Measurements from ENCODE around the gene FBXW11. TPM values are rescaled to one million over a fixed set of nuclear protein-coding genes. Genes with fewer than 3 reads are reported as not detected.
"Not testable (repeated sequence)": the region's sequence is repeated elsewhere in the genome, so short reads cannot be mapped to it uniquely, and the experiment has no call there.

FBXW11 gene
- polyA plus RNA-seq, 1 donor from 2014 or later: 103 TPM

GRCh38 chr5:172029876-172030275 lies 23.4 kb upstream of the FBXW11 start:
- no peaks in the 10 kb centered on the region for H3K9me3 ChIP-seq (ENCODE audit: low read length)
- H3K9ac ChIP-seq (ENCODE audit: low read length): no peak overlapping the region
- H4K20me1 ChIP-seq (ENCODE audit: insufficient read depth): no peaks in the 10 kb centered on the region
- no peaks in the 10 kb centered on the region for H3K36me3 ChIP-seq (ENCODE audit: insufficient read depth, low read length)
- no peak overlapping the region for H2AFZ ChIP-seq (ENCODE audit: low read depth, low read length)
- H3K4me3 ChIP-seq (ENCODE audit: low read length): no peak overlapping the region
- no peak overlapping the region for H3K4me2 ChIP-seq (ENCODE audit: low read length)
- H3K27me3 ChIP-seq (ENCODE audit: insufficient read depth, low read depth, low read length): no peaks in the 10 kb centered on the region
- H3K9me2 ChIP-seq (ENCODE audit: insufficient read depth, low read length): no peaks in the 10 kb centered on the region
- TF ChIP-seq POLR2AphosphoS5 (IDR thresholded peaks at IDR 0.05) (no peak), TAF1 (IDR thresholded peaks at IDR 0.05; ENCODE audit: low read depth) (no peak), SMC3 (conservative IDR thresholded peaks at IDR 0.05; ENCODE audit: poor library complexity) (no peak), RAD21 (conservative IDR thresholded peaks at IDR 0.05) (no peak), CTCF (IDR thresholded peaks at IDR 0.05; ENCODE audit: poor library complexity, severe bottlenecking) (no peak), MXI1 (conservative IDR thresholded peaks at IDR 0.05; ENCODE audit: poor library complexity, severe bottlenecking) (no peak), EZH2 (IDR thresholded peaks at IDR 0.05; ENCODE audit: borderline replicate concordance, insufficient read depth, low read length, poor library complexity, severe bottlenecking) (no peak), EP300 (conservative IDR thresholded peaks at IDR 0.05; ENCODE audit: poor library complexity, severe bottlenecking) (no peak), REST (IDR thresholded peaks at IDR 0.05; ENCODE audit: borderline replicate concordance) (no peak)
- H3K79me2 ChIP-seq (replicated peaks; ENCODE audit: insufficient read depth, low read length): no peaks in the 10 kb centered on the region
- H3K27ac ChIP-seq (ENCODE audit: low read length): no peak overlapping the region
- H3F3A ChIP-seq (ENCODE audit: insufficient read depth, low read length, poor library complexity, severe bottlenecking): no peaks in the 10 kb centered on the region

- H3K27me3 ChIP-seq (ENCODE audit: insufficient read depth, low read depth, low read length): no peaks in the 10 kb centered on the region
- H3K9me2 ChIP-seq (ENCODE audit: insufficient read depth, low read length): no peaks in the 10 kb centered on the region
- H3K79me2 ChIP-seq (replicated peaks; ENCODE audit: insufficient read depth, low read length): no peaks in the 10 kb centered on the region
- H3K4me2 ChIP-seq (ENCODE audit: low read length): no peak overlapping the region
- no peaks in the 10 kb centered on the region for H3F3A ChIP-seq (ENCODE audit: insufficient read depth, low read length, poor library complexity, severe bottlenecking)
- no peak overlapping the region for H3K4me3 ChIP-seq (ENCODE audit: low read length)
- no peaks in the 10 kb centered on the region for H4K20me1 ChIP-seq (ENCODE audit: insufficient read depth)
- H3K9me3 ChIP-seq (ENCODE audit: low read length): no peaks in the 10 kb centered on the region
- H2AFZ ChIP-seq (ENCODE audit: low read depth, low read length): no peak overlapping the region
- H3K27ac ChIP-seq (ENCODE audit: low read length): no peak overlapping the region
- TF ChIP-seq REST (IDR thresholded peaks at IDR 0.05; ENCODE audit: borderline replicate concordance) (no peak), EP300 (conservative IDR thresholded peaks at IDR 0.05; ENCODE audit: poor library complexity, severe bottlenecking) (no peak)
- no peak overlapping the region for H3K9ac ChIP-seq (ENCODE audit: low read length)
- H3K36me3 ChIP-seq (ENCODE audit: insufficient read depth, low read length): no peaks in the 10 kb centered on the region
These were observed 21.7 kb upstream of the FBXW11 start for GRCh38 chr5:172028167-172028566.

GRCh38 chr5:172020110-172020786 lies 13.8 kb upstream of the FBXW11 start:
- H3K27me3 ChIP-seq (ENCODE audit: insufficient read depth, low read depth, low read length); H3K9me2 ChIP-seq (ENCODE audit: insufficient read depth, low read length); H2AFZ ChIP-seq (ENCODE audit: low read depth, low read length); H3K36me3 ChIP-seq (ENCODE audit: insufficient read depth, low read length); H3K79me2 ChIP-seq (replicated peaks; ENCODE audit: insufficient read depth, low read length); H3K9me3 ChIP-seq (ENCODE audit: low read length); H3K9ac ChIP-seq (ENCODE audit: low read length); H4K20me1 ChIP-seq (ENCODE audit: insufficient read depth); H3K4me2 ChIP-seq (ENCODE audit: low read length); H3K4me3 ChIP-seq (ENCODE audit: low read length); H3K27ac ChIP-seq (ENCODE audit: low read length); H3F3A ChIP-seq (ENCODE audit: insufficient read depth, low read length, poor library complexity, severe bottlenecking): not testable (repeated sequence)
